RWPE1 (cell line): ENCODE results near the gene SMPD3.
A peak's percentile ranks its signal among the peaks of the same experiment; 100 is the strongest.

Experiments
- CTCF ChIA-PET: fragments of 350-600 bp; sonication (Branson Sonifier 250); formaldehyde crosslinking; extraction: SDS; loops from one replicate; lab custom pipeline; 2021; lab: Yijun Ruan, JAX
- POLR2A ChIA-PET: fragments of 400-600 bp; formaldehyde crosslinking; extraction: SDS; loops from one replicate; lab custom pipeline; 2020; ENCODE audit warnings: antibody characterized with exemption; ENCODE audit not compliant: low non-redundant PET; lab: Yijun Ruan, JAX
- DNase-seq: peaks from one replicate; pipeline ENCODE4 v3.0.0; 2012; ENCODE audit warnings: low spot score
- H3K27ac ChIP-seq: fragments of 450-650 bp; 2 replicates; pipeline ENCODE4 v1.5.1; 2017
- CTCF ChIP-seq: fragments of 450-650 bp; conservative IDR thresholded peaks from 2 replicates; pipeline ENCODE4 v1.5.1; 2017; ENCODE audit warnings: low read depth, mild to moderate bottlenecking

SMPD3 gene

GRCh38 chr16:68310437-68310773 is 137.9 kb downstream of the SMPD3 start:
- peak overlapping the region; percentile 82 for H3K27ac ChIP-seq
- TF ChIP-seq CTCF = no peak
- CTCF ChIA-PET = interaction anchor here (0.6 to 1.2 kb wide), 5 partner anchors 11 to 172 kb away, joined by 3 to 5 read pairs (median 3); no protein-coding TSS in a partner anchor
- POLR2A ChIA-PET = interaction anchor here (0.6 to 1.2 kb wide), 4 partner anchors 11 to 73 kb away, joined by 3 to 9 read pairs (median 4); no protein-coding TSS in a partner anchor
- no peak for DNase-seq

- DNase-seq = no peak
- no peak for TF ChIP-seq CTCF
- POLR2A ChIA-PET = interaction anchor here (1.1 kb wide), 1 partner anchor 37 kb away, joined by 3 read pairs; no protein-coding TSS in a partner anchor
- CTCF ChIA-PET = interaction anchor here (0.7 kb wide), 1 partner anchor 46 kb away, joined by 3 read pairs; no protein-coding TSS in a partner anchor
- H3K27ac ChIP-seq = peak overlapping the region; percentile 82
These were observed 138.5 kb downstream of the SMPD3 start for GRCh38 chr16:68309799-68310198.
